DMS114 treated with DMSO at 0.1 percent for 48 hours (cell line): ENCODE measurements around the gene OSM.

Source experiments
- DNase-seq: peaks from one replicate; lab custom pipeline; 2025; ENCODE audit not compliant: unreplicated experiment; lab: John Stamatoyannopoulos, UW

Gene OSM

DNA sequence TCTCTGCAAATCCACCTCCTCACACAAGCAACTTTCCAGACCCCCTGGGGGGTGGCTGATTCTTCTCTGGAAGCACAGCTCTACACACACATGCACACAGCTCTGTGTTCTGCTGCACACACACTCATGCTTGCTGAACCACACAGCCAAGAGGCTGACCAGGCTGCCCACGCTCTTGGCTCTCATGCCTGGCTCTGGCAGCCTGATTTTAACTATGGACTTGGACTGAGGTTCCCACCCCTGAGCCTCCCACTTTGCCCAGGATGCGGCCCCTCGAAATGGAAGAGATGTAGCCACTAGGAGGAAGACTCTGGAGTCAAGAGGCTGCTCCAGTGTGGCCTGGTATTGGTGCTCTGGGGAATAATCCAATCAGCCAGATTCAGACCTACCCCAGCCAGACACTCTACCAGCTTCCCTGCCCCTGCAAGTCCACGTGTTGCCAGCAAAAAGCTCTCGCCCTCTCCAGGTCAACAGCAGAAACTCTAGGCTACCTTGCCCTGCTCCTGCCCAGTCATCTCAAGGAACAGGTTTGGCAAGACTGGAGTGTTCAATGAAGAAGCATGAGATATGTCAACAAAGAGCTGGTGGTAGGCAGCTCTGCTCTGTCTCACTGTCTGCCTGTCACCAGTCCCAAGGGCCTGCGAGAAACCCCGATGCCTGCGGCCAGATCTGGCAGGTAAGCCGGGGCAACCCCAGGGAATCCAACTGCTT lies 31.5 kb upstream of the OSM start:
- DNase-seq: no peak

DNA sequence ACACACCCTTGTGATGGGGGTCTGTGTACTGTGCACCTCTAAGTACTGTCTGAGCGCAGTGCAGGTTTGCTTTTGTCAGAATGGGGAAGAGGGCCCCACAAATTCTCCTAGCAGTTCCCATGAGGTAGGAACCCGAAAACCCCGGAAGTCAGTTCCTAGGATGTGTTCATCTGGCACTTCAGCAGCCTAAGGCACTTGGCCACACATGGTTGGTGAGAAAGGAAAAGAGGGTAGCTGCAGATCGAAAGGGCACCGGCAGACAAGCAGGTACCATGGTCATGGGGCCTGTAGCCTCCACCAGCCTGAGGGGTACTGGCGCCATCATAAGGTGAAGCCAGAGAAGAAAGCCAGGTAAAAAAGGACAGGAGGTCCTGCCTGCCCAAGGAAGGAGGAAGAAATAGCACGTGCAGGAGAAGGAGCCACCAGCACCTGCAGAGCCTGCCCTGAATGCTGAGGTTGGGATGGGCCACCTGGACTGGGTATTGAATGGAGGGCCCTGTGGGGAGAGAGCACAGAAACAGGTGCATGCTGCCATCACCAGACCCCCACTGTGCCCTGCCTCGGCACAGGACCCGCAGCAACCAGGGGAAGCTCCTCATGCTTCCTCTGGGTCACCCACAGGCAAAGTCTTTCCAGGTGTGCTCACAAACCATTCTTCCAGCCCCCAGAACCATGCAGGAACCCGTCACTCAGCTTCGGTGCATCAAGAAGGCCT lies 30.8 kb upstream of the OSM start:
- DNase-seq: no peak

- no peak for DNase-seq
Measured at GRCh38 chr22:30296833-30297232, 30.2 kb upstream of the OSM start.

DNA sequence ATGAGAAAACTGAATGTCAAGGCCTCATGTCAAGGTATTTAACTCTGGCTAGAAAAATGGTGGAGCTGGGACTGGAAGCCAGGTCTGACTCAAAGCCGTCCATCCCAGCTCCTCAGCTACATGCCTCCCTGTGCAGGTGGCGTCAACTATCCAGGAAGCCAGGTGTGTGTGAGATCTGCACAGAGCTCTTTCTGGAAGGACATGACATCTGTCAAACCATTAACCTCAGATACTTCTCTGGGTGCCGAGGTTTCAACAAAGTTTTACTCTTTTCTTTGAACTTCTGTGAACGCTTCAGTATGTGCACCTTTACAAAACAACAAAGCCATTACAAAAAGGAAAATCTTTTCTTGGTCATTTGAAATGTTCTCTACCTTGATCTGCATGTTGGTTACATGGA lies 29.7 kb upstream of the OSM start:
- no peak for DNase-seq

GRCh38 chr22:30295576-30295975 lies 28.9 kb upstream of the OSM start:
- no peak for DNase-seq

DNA sequence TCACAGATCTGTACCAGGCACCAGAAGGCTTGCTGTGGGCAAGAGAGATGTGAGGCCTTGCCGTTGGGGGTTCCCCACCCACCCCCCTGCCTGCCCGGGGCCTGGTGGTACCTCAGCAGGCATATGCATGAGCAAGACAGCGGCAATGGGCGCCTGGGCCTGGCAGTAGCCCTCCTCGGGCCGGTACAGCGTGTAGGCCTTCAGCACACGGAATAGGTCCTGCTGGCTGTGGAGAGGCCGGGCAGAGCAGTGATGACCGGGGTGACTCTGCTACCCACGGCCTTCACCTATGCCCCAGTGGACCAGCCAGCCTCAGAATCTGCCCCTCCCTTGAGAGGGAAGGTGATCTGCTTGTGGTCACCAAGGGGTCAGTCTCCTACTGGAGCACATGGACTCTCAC lies 28.2 kb upstream of the OSM start:
- DNase-seq: no peak

DNA sequence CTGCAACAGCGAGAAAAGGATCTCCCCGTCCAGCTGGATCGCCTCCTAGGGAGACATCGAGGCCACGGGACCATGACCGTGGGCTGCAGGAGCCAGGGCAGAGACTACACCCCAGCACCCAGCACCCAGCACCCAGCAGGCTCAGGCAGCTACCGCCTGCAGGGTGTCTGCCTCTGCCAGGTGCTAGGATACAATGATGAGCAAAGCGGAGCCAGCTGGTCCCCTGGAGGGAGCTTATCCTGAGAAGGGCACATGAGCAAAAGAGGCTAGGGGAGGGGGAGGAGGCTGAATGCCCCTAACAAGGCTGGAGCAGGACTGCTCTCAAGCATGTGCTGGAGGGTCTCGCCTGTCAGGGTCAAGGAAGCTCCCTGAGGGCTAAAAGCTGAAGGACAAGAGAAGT lies 27.4 kb upstream of the OSM start:
- no peak for DNase-seq

DNA sequence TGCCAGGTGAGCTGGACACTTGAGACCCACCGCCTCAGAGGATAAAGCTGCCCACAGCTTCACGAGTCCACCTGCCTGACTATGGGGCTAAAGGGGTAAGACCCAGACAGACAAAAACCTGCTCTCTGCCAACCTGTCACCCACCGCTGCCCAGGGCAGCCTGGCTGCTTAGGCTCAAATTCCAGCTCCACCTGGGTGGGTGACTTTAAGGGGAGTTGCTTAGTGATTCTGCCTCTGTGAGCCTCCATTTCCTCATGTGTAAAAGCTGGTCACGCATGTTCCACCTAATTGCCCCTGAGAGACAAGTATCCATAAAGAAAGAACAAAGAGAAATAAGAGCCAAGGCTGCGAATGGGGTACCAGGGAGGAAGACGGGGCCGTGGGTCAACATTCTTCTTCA lies 26.4 kb upstream of the OSM start:
- no peak for DNase-seq

DNA sequence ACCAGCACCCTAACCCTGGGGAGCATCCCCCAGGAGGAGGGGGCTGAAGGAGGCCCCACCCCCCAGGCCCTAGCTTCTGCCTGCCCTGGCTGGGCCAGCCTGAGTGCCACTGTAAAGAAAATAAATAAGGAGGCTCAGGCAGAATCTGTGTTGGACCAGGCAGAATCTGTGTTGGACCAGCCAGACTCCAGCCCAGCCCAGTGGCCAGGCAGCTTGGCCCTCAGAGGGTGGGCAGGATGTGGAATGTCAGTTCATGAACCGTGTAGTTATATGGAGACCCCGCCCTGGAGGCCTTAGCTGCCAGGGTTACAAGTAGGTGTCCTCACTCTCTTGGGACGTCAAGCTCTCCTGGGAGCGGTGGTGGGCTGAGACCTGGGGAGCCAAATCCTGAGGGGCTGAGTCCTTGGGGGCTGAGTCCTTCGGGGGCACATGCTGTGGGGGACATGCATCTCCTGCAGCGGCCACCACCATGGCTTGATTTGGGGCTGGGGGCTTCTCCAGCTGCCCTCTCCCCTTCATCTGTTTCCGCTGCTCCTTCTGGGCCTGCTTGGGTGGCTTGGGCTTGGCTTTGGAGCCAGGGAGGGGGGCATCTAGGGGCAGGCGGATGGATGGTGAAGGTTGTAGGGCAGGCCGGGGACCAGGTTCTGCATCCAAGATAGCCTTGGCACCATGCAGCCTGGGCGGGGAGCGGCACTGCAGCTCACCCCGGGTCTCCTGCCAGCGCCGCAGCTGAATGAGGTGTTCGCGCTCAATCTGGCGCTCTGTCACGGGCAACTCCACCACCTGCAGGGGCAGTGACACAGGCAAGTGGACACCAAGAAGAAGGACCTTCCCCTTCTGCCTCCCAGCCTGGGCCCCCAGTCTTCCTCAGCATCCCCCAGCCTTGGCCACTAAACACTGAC lies 25.7 kb upstream of the OSM start:
- no peak for DNase-seq

DNA sequence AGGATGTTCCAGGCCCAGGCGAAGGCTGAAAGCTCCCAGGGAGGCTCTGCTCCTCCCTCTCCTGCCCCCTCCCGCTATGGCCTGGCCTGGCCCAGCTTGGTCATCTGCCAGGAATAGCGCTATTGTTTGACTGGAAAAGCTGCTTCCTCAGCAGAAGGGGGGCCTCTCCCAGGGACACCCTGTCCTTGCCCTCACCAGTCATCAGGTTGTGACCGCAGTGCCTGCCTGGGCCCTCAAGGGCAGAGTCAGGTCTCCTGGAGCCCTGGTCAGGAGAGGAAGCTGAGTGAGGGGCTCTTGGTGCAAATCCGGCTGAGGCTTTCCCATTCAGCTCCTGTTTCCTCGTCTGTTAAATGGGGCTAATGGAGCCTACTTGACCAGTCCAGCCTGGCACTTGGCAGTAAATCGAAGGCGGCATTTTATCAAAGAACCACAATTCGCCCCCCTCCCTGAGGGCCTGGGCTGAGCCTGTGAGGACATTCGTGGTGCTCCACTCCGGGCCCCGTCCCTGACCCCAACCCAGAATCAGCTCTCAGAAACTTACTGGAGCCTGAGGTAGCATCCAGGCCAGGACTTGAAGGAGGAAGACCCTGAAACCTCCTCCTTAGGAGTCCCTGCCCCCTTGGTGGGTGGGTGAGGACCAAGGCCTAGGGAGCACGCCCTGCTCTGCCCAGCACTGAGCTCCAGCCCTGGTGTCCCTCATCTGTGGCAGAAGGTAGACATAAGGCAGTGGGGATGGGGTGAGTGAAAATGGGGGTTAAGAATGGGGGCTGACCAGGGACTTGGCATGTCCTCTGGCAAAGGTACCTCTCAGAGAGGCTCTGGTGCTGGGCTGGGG lies 24.6 kb upstream of the OSM start:
- no peak for DNase-seq

GRCh38 chr22:30290342-30291057 lies 23.8 kb upstream of the OSM start:
- no peak for DNase-seq

- DNase-seq: no peak
Measured at GRCh38 chr22:30289980-30290313, 23.3 kb upstream of the OSM start.

DNA sequence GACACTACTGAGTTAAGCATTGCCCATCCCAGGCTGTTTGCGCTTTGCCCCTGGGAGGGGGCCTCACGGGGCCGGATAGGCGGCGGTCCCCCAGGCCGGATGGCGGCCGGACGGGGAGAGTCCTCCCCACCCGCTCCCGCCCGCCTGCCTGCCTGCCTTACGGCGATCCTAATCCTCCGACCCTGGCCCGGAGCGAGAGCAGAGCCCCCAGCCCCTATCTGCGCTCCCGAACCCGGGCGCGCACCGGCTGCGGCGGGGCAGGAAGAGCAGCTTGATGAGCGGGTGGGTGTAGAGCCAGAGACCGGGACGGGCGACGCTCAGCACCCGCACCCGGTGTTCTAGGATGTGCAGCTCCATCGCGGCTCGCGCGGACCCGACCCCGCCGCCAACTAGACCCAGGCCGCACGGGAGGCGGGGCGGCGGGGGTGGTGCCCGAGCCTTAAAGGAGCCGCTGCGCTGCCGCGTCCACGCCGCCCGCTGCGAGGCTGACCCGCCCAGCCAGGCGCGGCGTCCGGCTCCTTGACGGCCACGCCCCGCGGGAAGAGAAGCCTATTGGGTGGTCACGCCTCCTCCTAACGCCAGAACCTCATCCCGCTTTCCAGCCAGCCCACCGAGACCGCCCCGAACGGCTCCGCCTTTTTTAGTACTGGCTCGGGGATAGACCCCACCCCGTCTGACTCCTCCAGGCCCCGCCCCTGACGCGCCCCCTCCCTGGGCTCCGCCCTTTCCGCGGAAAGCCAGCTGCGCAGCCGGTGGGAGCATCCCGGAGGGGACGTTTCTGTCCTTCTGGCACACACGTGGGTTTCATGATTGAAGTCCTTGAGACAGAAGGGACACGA lies 22.7 kb upstream of the OSM start, which contains the start of gene CASTOR1:
Gene CASTOR1 (minus strand): TSS at position 365 of the 839 bp plus-strand sequence. CDS start 8 bp downstream, at position 357.
- DNase-seq: peak; percentile 96

DNA sequence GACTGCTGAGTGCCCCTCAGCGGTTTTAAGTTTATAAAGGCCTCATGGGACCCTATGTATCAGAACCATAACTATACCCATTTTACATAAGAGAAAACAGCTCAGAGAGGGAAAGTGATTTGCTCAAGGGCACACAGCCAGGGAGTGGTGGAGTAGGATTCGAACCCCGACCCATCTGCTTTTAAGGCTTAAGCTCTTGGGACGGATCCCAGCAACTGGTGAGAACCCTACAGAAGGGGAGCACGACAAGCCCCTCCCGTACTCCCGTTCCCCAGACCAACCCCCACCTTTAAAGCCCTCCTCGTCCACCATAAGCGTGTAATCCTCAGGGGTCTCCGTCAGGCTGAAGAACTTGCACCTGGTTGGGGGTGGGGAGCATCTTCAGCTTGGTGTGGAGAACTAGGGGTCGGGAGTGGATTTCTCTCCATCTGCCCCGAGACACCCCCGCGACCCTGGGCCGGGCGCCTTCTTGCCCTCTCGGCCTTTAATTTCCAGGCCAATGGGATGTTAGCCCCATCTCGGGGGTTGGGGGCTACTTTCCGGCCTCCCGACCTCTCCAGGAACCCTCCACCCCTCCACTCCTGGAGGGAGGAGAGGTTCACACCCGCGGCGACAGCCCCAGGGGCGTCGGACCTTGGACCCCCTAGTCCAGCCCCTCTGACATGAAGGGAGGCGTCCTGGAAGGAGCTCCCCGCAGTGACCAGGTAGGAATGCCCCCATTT lies 21.9 kb upstream of the OSM start:
- no peak for DNase-seq

- DNase-seq: peak; percentile 53
Measured at GRCh38 chr22:30287648-30288418, 21.2 kb upstream of the OSM start.

DNA sequence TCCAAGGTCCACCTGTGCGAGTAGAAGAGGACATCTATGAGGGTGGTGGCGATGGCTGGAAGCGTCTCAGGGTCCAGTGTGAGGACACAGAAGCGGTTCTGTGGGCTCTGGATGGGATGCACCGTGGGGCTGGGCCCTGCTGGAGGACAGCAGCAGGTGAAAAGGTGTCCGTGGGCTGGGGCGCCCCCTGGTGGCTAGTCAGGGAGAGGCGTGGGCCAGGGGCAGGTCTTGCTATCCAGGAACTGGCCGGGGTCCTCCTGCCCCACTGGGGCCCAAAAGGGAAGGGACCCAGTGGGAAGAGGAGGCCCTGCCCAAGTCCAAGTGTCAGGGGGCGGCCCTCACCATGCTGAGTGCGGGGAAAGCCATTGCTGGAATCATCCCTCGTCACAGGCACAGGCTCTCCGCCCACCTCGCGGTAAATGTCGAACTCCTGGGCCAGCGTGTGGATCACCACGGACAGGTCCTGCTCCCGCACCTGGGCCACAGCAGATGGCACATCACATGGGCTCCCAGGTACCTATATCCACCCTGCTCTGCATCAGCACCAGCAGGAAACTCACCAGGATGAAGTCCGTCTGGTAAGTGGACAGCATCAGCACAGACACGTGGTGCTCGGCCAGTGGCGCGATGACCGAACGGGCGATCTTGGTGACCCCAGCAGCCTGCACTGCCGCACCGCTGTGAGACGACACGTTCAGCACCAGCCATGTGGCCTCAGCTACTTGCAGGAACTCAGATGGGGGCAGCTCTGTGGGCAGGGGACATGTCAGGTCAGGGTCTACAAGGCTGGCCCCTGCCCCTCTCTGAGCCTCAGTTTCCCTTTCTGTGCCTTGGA lies 20.4 kb upstream of the OSM start:
- peak; percentile 5 for DNase-seq

DNA sequence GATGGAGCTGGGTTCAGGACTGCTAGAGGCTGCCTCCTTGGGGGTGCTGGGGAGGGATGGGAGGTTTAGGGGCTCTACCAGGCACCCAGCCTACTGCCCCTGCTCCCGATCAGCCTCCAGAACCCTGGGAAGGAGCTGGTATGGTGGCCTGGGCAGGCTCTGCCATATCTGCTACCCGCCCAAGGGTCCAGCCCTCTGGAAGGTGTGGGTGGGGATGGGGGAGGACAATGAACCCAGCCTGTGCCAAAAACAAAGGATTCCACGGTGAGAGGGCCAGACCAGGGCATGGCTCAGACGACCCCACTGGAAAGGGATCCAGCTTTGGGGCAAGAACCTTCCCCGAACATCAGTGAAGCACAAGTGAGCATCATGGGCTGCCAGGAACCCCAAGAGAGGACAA lies 19.7 kb upstream of the OSM start:
- no peak for DNase-seq
